RPMI8226 (cell line): ENCODE data around the gene EML4.
"Not testable (repeated sequence)": the region's sequence is repeated elsewhere in the genome, so short reads cannot be mapped to it uniquely, and the experiment has no call there.

ENCODE experiments used
- DNase-seq: peaks from one replicate; pipeline ENCODE4 v3.0.0-alpha.2; 2015

EML4 gene

DNA sequence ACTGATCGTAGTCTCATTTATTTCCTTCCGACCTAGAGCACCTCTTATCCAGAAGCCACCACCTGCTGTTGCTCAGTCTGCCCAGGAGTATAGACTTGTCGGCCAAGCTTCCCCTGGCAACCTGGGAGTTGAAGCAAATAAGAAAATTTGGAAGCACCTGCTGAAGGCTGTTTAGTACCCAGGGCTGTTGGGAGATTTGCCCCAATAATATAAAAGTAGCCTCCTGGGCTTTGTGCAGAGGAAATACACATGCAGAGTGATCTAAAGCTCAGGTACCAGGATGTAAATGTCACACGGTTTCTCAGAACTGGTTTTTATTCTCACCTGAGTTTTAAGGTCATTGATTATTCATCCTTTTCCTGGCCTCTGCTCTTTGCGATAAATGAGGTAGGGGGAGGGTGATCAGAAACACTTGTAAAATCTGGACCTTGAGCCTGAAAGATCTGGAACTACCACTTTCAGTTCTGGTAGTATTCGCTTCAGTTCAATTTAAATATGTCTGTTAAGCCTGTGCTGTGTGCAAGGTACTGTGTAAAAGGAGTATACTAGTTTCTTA, 192.7 kb downstream of the EML4 start:
- no peak for DNase-seq

DNA sequence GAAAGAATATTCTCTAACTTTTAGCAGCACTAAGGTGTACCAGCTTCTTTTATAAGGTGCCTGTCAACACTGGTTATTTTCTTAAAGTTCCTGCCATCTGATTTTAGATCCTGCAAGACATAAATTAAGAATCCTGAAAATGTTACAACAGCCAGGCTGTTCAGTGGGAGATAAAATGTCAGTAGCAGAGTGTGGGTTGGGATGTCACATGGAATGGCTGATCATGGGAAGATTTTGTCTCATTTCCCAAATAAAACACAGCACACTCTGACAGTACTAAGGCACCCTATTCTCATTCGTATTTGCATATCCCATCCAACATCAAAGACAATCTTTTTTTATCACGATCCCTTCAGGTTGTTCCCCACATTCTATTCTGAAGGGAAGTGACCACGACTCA, 194.3 kb downstream of the EML4 start:
- no peak for DNase-seq

DNA sequence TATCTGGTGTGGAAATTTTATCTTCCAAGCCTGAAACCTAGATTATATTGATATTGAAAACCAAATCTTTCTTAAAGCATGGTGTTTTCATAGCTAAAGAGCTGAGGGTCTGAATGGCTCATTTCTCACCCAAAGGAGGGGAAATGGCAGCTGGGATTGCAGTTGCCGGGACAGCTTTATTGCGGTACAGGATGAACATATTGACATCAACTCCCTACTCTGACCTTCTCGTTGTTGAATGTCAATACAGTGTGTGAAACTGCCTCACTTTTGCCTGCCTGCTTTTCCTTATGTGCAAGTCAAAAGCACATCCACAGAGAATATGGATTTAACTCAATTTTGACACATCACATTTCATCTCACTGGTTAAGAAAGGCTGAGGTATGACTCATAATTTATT, 195.5 kb downstream of the EML4 start:
- no peak for DNase-seq

DNA sequence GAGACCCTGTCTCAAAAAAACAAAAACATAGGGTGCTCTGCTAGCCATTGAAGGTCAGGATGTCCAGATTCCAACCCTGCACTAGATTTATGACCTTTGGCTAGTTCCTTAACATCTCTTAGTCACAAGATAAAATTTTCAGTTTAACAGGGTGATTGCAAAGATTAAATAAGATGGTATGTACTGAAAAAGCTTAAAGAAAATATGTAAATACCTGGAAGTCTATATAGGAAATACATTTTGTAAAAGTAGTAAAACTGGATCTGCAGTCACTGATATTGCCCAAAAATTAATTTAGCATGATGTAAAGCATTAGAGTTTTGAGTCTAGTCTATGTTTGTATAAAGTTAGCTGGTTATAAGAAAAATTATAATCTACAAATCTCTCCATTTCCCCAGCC, 197.3 kb downstream of the EML4 start:
- no peak for DNase-seq

DNA sequence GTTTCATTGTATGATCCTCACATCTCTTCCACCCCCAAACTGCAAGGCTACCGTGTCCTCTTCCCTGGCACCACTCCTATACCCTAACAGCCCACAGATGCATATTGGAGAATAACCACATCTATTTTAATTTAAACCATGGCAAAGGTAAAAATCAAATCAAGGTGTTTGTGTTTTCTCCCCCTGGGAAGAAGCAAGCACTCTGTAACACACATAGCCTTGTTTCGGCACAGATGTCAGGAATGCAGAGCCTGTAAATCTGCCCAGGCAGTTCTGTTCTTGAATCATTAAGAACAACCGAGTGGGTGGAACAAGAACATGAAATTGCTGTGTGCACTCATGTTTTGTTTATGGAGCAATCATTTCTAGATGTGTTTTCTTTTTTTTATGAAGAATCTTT, 198.7 kb downstream of the EML4 start:
- DNase-seq: no peak

DNA sequence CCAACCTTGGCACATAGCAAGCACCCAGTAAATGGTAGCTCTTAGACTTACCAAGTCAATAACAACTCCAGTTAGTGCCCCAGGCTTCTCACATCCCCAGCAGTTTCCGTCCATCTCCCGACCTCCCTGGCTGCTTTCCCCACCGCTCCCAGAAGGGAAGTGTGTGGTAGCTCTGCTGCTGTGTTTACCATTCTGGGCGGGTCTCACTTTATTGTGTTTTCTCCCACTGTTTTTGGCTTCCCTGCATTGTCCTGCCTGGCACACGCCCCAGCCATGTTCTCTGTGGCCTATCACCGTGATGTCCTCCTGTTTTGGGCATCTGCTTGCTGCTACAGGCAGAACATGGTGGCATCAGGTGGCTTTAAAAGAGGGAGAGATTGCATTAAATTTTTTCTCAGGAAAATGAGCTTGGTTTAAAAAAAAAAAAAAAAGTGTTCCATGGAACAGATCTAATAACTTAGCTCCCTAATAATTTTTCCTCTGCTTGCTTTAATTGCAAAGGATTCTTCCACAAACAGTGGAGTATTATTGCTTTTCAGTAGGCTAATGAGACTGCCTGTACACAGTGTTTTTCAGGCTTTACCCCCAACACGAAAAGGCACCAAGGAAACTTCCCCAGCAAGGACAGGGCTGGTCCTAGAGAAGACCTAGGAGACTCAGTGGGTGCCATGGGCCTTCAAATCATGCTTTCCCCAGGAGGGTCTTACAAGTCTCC, 199.8 kb downstream of the EML4 start:
- no peak for DNase-seq

DNA sequence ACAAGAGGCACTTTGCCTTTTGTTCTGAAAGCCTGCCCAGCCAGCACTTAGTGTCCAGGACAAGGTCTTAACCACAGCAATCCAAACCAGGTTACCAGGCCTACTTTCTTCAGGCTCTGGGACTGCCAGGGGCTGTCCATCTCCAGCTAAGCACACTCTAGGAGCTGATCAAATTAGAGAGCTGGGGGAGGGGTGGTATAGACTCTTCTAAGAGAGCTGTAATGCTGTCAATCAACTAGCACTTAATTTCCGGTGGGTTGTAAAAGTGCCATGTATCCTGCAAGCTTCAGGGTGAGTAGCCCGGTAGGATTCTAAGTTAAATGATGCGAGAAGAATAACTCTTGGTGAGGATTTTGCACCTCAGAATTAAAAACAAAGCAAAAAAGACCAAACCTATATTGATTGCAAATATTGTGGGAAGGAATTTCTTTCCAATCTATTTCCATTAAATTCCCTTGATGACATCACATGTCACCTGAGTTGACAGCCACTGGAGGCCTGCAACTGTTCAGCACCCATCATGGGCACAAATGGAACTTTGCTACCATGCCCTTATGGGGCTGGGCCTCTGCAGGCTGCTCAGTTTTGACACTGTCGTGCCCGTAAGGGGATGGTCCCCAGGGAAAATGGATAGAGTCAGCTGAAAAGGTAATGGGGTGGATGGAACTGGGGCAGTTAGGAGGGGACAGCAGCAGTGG, 200.5 kb downstream of the EML4 start:
- DNase-seq: no peak

DNA sequence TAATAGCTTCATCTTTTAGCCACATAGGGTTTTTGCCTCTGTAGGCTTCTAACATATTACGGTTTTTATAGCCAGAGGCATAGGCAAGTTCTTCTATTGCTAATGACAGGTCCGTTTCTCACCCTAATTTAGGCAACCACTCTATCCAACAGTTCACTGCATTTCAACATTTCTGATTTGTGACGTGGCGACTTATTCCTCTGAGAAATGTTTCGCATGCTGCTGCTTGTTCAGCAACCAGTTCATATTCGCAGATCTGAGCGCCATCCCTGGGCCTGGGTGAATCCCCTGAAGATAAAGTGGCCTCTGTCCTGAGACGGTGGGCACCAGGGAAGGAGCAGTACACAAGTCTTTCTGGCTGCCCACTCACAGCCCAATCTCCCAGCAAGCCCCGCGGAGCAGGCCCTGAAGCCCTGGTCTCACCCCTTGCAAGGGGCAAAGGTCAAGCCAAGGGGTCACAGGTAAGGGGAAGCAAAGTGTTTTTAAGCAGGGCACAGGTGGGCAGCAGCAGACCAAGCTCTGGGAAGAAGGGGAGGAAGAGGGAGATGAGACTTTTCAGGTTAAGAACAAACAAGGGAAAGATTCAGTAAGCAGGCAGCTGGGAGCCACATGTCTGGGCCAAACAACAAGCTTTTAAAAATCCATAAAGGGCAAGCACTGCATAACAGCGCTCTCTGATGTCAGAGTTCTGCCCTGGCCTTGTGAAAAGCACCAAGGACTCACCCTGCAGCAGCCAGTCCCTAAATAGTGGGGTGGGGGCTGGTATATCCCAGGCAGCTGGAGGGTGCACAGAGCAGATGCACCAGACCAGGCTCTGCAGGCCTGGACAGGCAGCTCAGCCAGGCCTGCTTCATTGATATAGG, 202.7 kb downstream of the EML4 start:
- DNase-seq: no peak

DNA sequence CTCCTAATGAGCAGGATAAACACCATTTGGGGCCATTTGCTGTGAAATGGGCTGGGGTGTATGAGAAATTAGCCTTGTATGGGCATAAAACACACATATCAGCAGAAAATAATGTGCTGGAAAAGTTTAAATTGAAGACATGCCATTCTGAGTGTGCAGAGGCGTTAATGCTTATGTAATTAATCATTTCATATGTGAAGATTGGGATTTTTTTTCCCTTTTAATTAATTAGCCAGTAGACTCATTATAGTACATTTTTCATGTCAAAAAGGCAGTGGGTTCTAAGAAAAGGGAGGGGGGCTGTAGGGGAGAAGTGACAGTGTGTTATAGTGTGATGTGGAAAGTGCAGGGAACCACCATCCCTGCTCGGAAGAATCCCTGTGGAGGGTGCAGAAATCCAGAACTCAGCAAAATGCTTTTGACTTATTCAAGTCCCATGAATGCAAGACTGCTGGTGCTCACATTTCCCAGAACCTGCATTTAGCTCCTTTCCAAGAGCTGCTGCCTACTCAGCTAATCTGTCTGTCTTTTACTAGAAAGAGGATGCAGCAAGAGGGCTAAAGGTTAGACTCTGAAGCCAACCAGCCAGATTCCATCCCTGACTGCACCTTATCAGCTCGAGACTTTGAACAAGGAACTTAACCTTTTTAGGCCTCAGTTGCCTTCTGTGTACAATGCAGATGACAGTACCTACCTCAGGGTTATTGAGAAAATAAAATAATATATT, 203.5 kb downstream of the EML4 start:
- no peak for DNase-seq

DNA sequence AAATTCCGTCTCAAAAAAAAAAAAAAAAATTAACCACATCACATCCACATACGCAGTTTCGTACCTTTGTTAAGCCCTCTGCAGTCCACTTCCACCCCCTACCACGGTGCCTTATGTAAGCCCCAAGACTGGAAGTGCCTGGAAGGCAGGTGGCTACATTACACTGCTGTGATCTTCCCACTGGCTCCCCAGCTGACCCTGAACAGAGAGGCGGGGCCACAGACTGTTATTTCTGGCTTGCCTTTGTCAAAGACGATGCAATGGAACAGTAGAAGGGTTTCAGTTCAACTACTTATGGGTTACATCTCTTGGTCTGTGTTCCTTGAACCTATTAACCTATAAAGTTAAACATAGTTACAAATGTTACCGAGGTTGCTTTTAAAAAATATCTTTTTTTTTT, 207.6 kb downstream of the EML4 start:
- no peak for DNase-seq

DNA sequence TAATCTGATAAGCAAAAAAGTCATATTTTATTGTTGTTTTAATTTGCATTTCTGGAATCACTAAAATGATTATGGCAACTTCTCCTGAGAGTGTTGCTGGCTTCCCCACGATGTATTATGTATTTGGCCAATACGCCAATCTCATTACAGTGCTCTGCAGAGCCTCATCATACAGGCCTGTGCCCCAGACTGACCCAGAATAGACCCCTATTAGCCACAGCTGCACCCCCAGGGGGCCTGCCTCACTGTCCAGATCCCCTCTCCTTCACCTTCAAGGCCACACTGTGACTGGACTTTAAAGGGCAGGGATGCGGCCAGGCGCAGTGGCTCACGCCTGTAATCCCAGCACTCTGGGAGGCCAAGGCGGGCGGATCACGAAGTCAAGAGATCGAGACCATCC, 209.3 kb downstream of the EML4 start:
- DNase-seq: no peak

DNA sequence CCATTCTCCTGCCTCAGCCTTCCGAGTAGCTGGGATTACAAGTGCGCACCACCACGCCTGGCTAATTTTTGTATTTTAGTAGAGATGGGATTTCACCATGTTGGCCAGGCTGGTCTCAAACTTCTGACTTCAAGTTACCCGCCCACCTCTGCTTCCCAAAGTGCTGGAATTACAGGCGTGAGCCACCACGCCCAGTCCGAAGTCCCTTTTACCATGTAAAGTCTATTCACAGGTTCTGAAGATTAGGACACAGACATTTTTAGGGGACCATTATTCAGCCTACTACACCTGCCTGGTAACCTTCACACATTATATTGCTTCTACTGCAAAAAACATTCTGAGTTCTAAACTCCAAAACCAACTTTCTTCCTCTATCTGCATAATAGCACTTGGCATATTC, 210.9 kb downstream of the EML4 start:
- DNase-seq: not testable (repeated sequence)

DNA sequence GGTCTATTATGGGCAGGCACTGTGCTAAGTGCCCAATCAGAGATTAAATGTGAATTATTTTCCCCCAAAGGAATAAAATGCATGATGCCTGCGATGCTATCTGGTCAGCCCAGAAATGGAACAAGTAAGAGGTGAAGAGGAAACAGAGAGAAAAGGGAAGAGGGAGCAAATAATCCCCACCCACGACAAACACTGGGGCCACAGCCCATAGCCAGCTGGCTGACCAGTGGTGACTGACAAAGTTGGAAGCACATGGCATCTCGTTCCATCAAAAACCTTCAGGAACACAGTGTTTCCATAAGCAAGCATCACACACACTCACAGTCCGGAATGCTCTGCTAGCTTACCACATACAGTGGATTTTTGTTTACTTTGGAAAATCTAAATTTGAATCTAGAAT, 213.0 kb downstream of the EML4 start:
- no peak for DNase-seq
